Neuronal stem cell (in vitro differentiated cells): ENCODE results near the gene METTL3.

Source experiments
- DNase-seq: peaks from one replicate; pipeline ENCODE4 v3.0.0-alpha.2; 2013; ENCODE audit warnings: low spot score
- H2AFZ ChIP-seq: one replicate; pipeline ENCODE4 v1.6.1; 2013; ENCODE audit warnings: mild to moderate bottlenecking, low read length, inconsistent platforms
- H2AK5ac ChIP-seq: 2 replicates; pipeline ENCODE4 v1.6.1; 2013; ENCODE audit warnings: low read depth, mild to moderate bottlenecking, inconsistent platforms, low read length, moderate library complexity, mixed read lengths
- H2BK120ac ChIP-seq: 2 replicates; pipeline ENCODE4 v1.6.1; 2013; ENCODE audit warnings: low read depth, mild to moderate bottlenecking, inconsistent platforms, low read length, moderate library complexity, mixed read lengths
- H2BK12ac ChIP-seq: one replicate; pipeline ENCODE4 v1.6.1; 2013; ENCODE audit warnings: low read length, inconsistent platforms
- H2BK15ac ChIP-seq: 2 replicates; pipeline ENCODE4 v1.6.1; 2013; ENCODE audit warnings: mild to moderate bottlenecking, low read length, inconsistent platforms, mixed read lengths
- H2BK5ac ChIP-seq: one replicate; pipeline ENCODE4 v1.6.1; 2013; ENCODE audit warnings: inconsistent platforms, mild to moderate bottlenecking, low read length, moderate library complexity
- H3K14ac ChIP-seq: one replicate; pipeline ENCODE4 v1.6.1; 2013; ENCODE audit warnings: low read length, inconsistent platforms
- H3K18ac ChIP-seq: 2 replicates; pipeline ENCODE4 v1.6.1; 2013; ENCODE audit warnings: low read length, inconsistent platforms
- H3K23ac ChIP-seq: 2 replicates; pipeline ENCODE4 v1.6.1; 2013; ENCODE audit warnings: low read depth, mild to moderate bottlenecking, mixed read lengths, low read length, inconsistent platforms; ENCODE audit not compliant: poor library complexity
- H3K27ac ChIP-seq: replicated peaks from 3 replicates; pipeline ENCODE4 v1.5.1; 2013; ENCODE audit warnings: low read length, inconsistent platforms
- H3K27me3 ChIP-seq, 3 experiments: 2 replicates each; pipeline ENCODE4 v1.6.1; 2013; ENCODE audit warnings: low read length in 3 of 3, mild to moderate bottlenecking in 2 of 3, inconsistent platforms in 1 of 3, low read depth in 1 of 3, mixed read lengths in 1 of 3, moderate library complexity in 1 of 3; ENCODE audit not compliant: control insufficient read depth in 3 of 3, insufficient read depth in 3 of 3
- H3K36me3 ChIP-seq, 2 donors: replicated peaks in 1 of 2; 2 replicates each; pipeline ENCODE4 v1.6.1; 2013; ENCODE audit warnings: low read length in 2 of 2; ENCODE audit not compliant: control insufficient read depth in 2 of 2, insufficient read depth in 2 of 2
- H3K4ac ChIP-seq: 2 replicates; pipeline ENCODE4 v1.6.1; 2013; ENCODE audit warnings: inconsistent platforms, mild to moderate bottlenecking, low read length, moderate library complexity
- H3K4me1 ChIP-seq, 2 donors: 1 replicate in 1 of 2; 2 replicates in 1 of 2; pipeline ENCODE4 v1.6.1; 2013; ENCODE audit warnings: low read length in 2 of 2, low read depth in 1 of 2; ENCODE audit not compliant: control insufficient read depth in 2 of 2, insufficient read depth in 1 of 2
- H3K4me2 ChIP-seq: one replicate; pipeline ENCODE4 v1.6.1; 2013; ENCODE audit warnings: mild to moderate bottlenecking, low read length, inconsistent platforms; ENCODE audit not compliant: insufficient read depth, poor library complexity, severe bottlenecking
- H3K4me3 ChIP-seq, 2 donors: 2 replicates each; pipeline ENCODE4 v1.5.1; 2013; ENCODE audit warnings: low read length in 2 of 2, mild to moderate bottlenecking in 2 of 2, inconsistent platforms in 1 of 2, moderate library complexity in 1 of 2
- H3K79me1 ChIP-seq: one replicate; pipeline ENCODE4 v1.6.1; 2013; ENCODE audit warnings: low read depth, mild to moderate bottlenecking, inconsistent platforms, low read length, moderate library complexity
- H3K9ac ChIP-seq: one replicate; pipeline ENCODE4 v1.6.1; 2013; ENCODE audit warnings: mild to moderate bottlenecking, low read depth, low read length, inconsistent platforms; ENCODE audit not compliant: poor library complexity
- H3K9me3 ChIP-seq, 2 donors: replicated peaks in 1 of 2; 2 replicates each; pipeline versions ENCODE3 to v1.6.1; 2013; ENCODE audit warnings: low read length in 2 of 2, mild to moderate bottlenecking in 2 of 2, inconsistent platforms in 1 of 2, low read depth in 1 of 2, mixed read lengths in 1 of 2, moderate library complexity in 1 of 2; ENCODE audit not compliant: control insufficient read depth in 2 of 2, insufficient read depth in 1 of 2
- H4K8ac ChIP-seq: one replicate; pipeline ENCODE4 v1.6.1; 2013; ENCODE audit warnings: low read depth, mild to moderate bottlenecking, inconsistent platforms, low read length, moderate library complexity
- H4K91ac ChIP-seq: one replicate; pipeline ENCODE4 v1.6.1; 2013; ENCODE audit warnings: low read length, low read depth, mild to moderate bottlenecking, inconsistent platforms; ENCODE audit not compliant: poor library complexity
- WGBS, 2 donors: extraction: QIAGEN DNeasy Blood & Tissue Kit; methylation state at CpG; one replicate each; pipeline ENCODE4 v1.1.7; 2013; ENCODE audit warnings: missing lambda C conversion rate in 2 of 2, mixed read lengths in 1 of 2; ENCODE audit not compliant: insufficient read length in 2 of 2, insufficient replicate concordance in 1 of 2; ENCODE audit errors: extremely low coverage in 2 of 2; 5-methylcytosine and 5-hydroxymethylcytosine counted together

The METTL3 gene

DNA sequence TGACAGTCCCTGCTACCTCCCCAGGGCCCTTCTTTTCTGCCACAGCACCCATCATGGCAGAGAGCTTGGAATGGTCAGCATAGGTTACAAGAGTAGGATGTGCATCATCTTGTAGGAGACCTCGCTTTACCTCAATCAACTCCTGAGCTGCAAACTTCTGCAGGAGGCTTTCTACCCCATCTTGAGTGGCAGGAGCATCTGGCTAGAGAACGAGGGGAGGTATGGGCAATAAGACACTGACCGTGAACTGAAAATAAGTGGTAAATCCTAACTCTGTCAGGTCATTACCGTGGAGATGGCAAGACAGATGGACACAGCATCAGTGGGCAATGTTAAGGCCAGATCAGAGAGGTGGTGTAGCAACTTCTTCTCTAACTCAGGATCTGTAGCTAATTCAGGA, 7.8 kb downstream of the METTL3 start:
- H3K27ac ChIP-seq: no peak overlapping the region
- H3K79me1 ChIP-seq: peaks cover 1% of the 10 kb centered on the region
- H3K27me3 ChIP-seq: no peaks in the 10 kb centered on the region
- H3K14ac ChIP-seq: no peak overlapping the region
- H3K9me3 ChIP-seq: no peaks in the 10 kb centered on the region
- H4K8ac ChIP-seq: no peak overlapping the region
- no peak overlapping the region for H3K4ac ChIP-seq
- DNase-seq: no peak
- H2AFZ ChIP-seq: no peak overlapping the region
- H2AK5ac ChIP-seq: no peak overlapping the region
- no peak overlapping the region for H3K18ac ChIP-seq
- H4K91ac ChIP-seq: no peak overlapping the region
- no peak overlapping the region for H2BK15ac ChIP-seq
- no peak overlapping the region for H3K4me2 ChIP-seq
- H3K36me3 ChIP-seq: peaks cover 28 to 95% of the 10 kb centered on the region in 2 donors
- H3K9ac ChIP-seq: no peak overlapping the region
- H2BK120ac ChIP-seq: no peak overlapping the region
- no peak overlapping the region for H2BK12ac ChIP-seq
- H3K23ac ChIP-seq: no peak overlapping the region
- peaks cover 1 to 3% of the 10 kb centered on the region in 2 donors for H3K4me1 ChIP-seq
- H3K4me3 ChIP-seq: no peak overlapping the region
- H2BK5ac ChIP-seq: no peak overlapping the region
- no CpG with 5 or more reads among the region's 4 CpGs for WGBS, 2 donors

DNA sequence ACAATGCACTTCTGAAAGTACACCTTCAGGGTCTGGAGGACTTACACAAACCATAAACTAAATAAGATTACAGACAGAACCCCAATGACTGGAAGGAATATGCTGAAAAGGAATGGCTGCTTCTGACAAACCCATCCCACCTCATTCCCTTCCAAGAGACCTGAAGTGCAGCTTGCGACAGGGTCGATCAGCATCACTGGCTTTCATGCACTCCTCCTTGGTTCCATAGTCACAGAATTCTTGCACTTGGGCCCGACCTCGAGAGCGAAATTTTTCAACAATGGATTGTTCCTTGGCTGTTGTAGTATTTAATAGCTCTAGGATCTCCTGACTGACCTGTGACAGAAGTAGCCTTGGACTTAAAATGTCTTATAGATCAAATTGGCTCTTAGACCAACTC, 9.6 kb downstream of the METTL3 start:
- Histone ChIP-seq H2BK15ac (no peak overlapping the region), H3K9me3 (no peaks in the 10 kb centered on the region), H2BK12ac (no peak overlapping the region), H3K4me2 (no peak overlapping the region), H3K14ac (no peak overlapping the region), H2AK5ac (no peak overlapping the region), H3K36me3 (peaks cover 33 to 95% of the 10 kb centered on the region in 2 donors), H3K23ac (no peak overlapping the region), H3K4me3 (no peak overlapping the region), H4K8ac (no peak overlapping the region), H3K79me1 (peaks cover under 1% of the 10 kb centered on the region), H2BK120ac (no peak overlapping the region), H3K18ac (no peak overlapping the region), H3K9ac (no peak overlapping the region), H3K27ac (peak overlapping the region; percentile 16), H3K4ac (no peak overlapping the region), H3K4me1 (peaks cover 0 to 3% of the 10 kb centered on the region in 2 donors), H2BK5ac (no peak overlapping the region), H3K27me3 (no peaks in the 10 kb centered on the region), H4K91ac (no peak overlapping the region), H2AFZ (no peak overlapping the region)
- DNase-seq: no peak
- no CpG with 5 or more reads among the region's 5 CpGs for WGBS, 2 donors

GRCh38 chr14:21498540-21499526, 12.3 kb downstream of the METTL3 start:
- Histone ChIP-seq H3K27ac (peak overlapping the region; percentile 5), H3K4ac (no peak overlapping the region), H3K4me3 (no peak overlapping the region), H4K8ac (no peak overlapping the region), H3K79me1 (no peaks in the 10 kb centered on the region), H2AK5ac (no peak overlapping the region), H3K9me3 (no peaks in the 10 kb centered on the region), H4K91ac (no peak overlapping the region), H3K9ac (no peak overlapping the region), H3K4me1 (peaks cover 0 to 3% of the 10 kb centered on the region in 2 donors), H3K27me3 (no peaks in the 10 kb centered on the region), H3K14ac (no peak overlapping the region), H3K4me2 (no peak overlapping the region), H2BK120ac (no peak overlapping the region), H3K18ac (no peak overlapping the region), H2BK5ac (no peak overlapping the region), H2BK12ac (no peak overlapping the region), H3K23ac (no peak overlapping the region), H2BK15ac (no peak overlapping the region), H3K36me3 (peaks cover 44 to 95% of the 10 kb centered on the region in 2 donors), H2AFZ (no peak overlapping the region)
- no CpG with 5 or more reads among the region's 5 CpGs for WGBS, 2 donors
- peak; percentile 46 for DNase-seq

GRCh38 chr14:21496453-21496852, 14.7 kb downstream of the METTL3 start:
- Histone ChIP-seq H2AK5ac (no peak overlapping the region), H2BK15ac (no peak overlapping the region), H2AFZ (no peak overlapping the region), H2BK120ac (no peak overlapping the region), H3K18ac (no peak overlapping the region), H2BK5ac (no peak overlapping the region), H3K4me3 (no peak overlapping the region), H3K79me1 (no peaks in the 10 kb centered on the region), H3K27ac (no peak overlapping the region), H3K9me3 (no peaks in the 10 kb centered on the region), H2BK12ac (no peak overlapping the region), H3K4me1 (peaks cover 0 to 3% of the 10 kb centered on the region in 2 donors), H4K91ac (no peak overlapping the region), H3K9ac (no peak overlapping the region), H3K4ac (no peak overlapping the region), H3K4me2 (no peak overlapping the region), H3K27me3 (no peaks in the 10 kb centered on the region), H3K36me3 (peaks cover 38 to 91% of the 10 kb centered on the region in 2 donors), H3K14ac (no peak overlapping the region), H3K23ac (no peak overlapping the region), H4K8ac (no peak overlapping the region)
- no peak for DNase-seq
- no CpG with 5 or more reads among the region's 2 CpGs for WGBS, 2 donors
